Ectodermal cell (in vitro differentiated cells): Measurements from ENCODE around the gene LYL1.

Experiments
- H3K27ac ChIP-seq: 2 replicates; pipeline ENCODE4 v1.7.0; 2013; ENCODE audit warnings: mild to moderate bottlenecking, low read depth, low read length; ENCODE audit not compliant: insufficient read depth, poor library complexity, severe bottlenecking
- H3K27me3 ChIP-seq: 2 replicates; pipeline ENCODE4 v1.7.0; 2013; ENCODE audit warnings: mild to moderate bottlenecking, low read length; ENCODE audit not compliant: insufficient read depth, control insufficient read depth, poor library complexity, severe bottlenecking
- H3K36me3 ChIP-seq: one replicate; pipeline ENCODE4 v1.7.0; 2013; ENCODE audit warnings: low read length; ENCODE audit not compliant: control insufficient read depth, insufficient read depth
- H3K4me1 ChIP-seq: one replicate; pipeline ENCODE4 v1.7.0; 2013; ENCODE audit warnings: low read length; ENCODE audit not compliant: control insufficient read depth, insufficient read depth
- H3K4me3 ChIP-seq: 2 replicates; pipeline ENCODE4 v1.7.0; 2013; ENCODE audit warnings: low read depth, low read length, control low read depth; ENCODE audit not compliant: insufficient read depth
- H3K9me3 ChIP-seq: 2 replicates; pipeline ENCODE4 v1.7.0; 2013; ENCODE audit warnings: mild to moderate bottlenecking, low read length, moderate library complexity; ENCODE audit not compliant: control insufficient read depth
- WGBS, 2 experiments: methylation state at CpG; one replicate each; pipeline ENCODE4 v1.1.7; 2013; ENCODE audit warnings: missing lambda C conversion rate in 2 of 2; 5-methylcytosine and 5-hydroxymethylcytosine counted together

LYL1 gene

DNA sequence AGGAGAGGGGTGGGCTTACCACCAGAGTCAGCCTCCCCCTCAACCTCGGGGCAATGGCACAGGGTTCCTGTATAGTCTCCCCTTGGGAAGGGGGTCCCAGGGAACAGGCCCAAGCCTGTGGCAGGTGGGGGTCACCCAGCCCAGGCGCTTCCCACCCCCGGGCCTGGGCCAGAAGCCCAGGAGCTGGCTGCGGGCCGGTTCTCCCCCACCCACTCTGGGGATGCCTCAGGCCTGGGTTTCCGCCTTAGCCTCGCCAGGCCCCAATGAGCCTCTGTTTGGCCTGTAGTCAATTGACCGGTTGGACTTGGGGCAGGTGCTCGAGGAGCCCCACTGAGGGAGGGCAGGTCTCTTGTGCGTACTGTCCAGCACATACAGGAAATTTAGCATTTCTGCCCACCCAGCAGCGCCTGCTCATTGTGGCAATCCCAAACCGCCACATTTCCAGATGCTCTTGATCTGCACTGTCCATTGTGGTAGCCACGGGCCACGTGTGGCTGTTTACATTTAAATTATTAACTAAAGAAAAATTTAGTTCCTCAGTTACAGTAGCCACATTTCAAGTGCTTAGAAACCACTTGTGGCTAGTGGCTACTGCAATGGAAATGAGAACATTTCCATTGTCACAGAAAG lies 9.9 kb downstream of the LYL1 start:
- peaks cover 79% of the 10 kb centered on the region for H3K27me3 ChIP-seq
- 93% methylated on average over 14 of the region's 14 CpGs for WGBS, 2 experiments
- H3K9me3 ChIP-seq, result no peaks in the 10 kb centered on the region
- H3K4me3 ChIP-seq, result no peak overlapping the region
- no peak overlapping the region for H3K27ac ChIP-seq
- no peaks in the 10 kb centered on the region for H3K36me3 ChIP-seq
- H3K4me1 ChIP-seq, result peaks cover 32% of the 10 kb centered on the region

DNA sequence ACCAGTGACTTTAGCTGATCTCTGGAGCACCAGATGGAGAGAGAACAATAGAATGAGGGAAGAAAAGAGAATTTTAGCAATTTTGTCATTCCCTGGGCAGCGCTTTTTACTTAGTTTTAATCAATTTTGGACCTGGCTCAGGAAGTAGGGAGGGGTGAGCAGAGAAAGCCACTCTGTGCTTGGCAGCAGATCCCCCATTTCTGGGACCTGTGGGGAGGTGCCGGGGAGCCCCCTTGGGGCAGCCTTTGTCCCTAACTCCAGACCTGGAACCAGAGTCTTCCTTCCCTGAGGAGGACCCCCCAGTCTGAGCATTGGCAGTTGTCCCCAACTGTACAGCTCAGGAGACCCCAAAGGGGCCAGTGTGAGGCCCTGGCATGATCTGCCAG lies 10.5 kb downstream of the LYL1 start:
- 79 to 88% methylated on average over 2 of the region's 2 CpGs for WGBS, 2 experiments

DNA sequence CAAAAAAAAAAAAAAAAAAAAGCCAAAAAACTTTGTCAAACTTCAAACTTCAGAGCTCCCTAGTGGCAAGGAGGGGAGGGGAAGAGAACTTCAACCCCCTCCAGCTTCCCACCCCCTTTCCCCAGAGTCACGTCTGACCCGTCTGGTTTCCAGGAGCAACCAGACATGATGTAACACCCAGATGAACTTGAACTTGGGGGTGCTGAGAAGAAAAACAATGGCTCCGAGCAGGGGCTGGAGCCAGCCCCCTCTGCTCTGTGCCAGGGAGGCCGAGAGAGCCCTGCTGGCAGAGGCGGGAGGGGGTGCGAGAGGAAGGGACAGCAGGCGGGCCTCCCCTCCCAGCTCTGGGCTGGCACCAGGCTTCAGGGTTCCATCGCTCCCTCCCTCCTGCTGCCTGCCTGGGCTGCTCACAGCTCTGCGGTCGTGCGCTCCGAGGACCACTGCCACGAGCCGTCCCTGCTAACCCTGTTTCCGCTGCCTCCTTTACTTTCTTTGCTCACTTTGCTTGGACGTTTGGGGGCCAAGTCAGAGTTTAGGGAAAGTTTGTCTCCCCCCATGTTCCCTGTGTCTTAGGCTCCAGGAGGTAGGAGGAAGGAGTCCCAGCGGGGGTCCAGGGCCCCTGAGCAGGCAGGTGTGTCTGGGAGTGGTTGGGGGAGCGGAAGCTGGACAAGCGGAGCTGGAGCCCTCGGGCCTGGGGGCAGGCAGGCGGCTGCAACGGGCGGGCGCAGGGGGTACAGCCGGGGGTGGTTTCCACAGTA lies 11.1 kb downstream of the LYL1 start:
- Histone ChIP-seq H3K9me3 (no peaks in the 10 kb centered on the region), H3K27ac (no peak overlapping the region), H3K4me3 (no peak overlapping the region), H3K36me3 (no peaks in the 10 kb centered on the region), H3K4me1 (peaks cover 32% of the 10 kb centered on the region), H3K27me3 (peaks cover 71% of the 10 kb centered on the region)
- 26 to 29% methylated on average over 25 of the region's 25 CpGs for WGBS, 2 experiments

More for the DNA sequence above, 10.5 kb downstream of the LYL1 start:
- peaks cover 32% of the 10 kb centered on the region for H3K4me1 ChIP-seq
- no peak overlapping the region for H3K27ac ChIP-seq
- no peaks in the 10 kb centered on the region for H3K9me3 ChIP-seq
- H3K36me3 ChIP-seq, result no peaks in the 10 kb centered on the region
- no peak overlapping the region for H3K4me3 ChIP-seq
- H3K27me3 ChIP-seq, result peaks cover 73% of the 10 kb centered on the region

DNA sequence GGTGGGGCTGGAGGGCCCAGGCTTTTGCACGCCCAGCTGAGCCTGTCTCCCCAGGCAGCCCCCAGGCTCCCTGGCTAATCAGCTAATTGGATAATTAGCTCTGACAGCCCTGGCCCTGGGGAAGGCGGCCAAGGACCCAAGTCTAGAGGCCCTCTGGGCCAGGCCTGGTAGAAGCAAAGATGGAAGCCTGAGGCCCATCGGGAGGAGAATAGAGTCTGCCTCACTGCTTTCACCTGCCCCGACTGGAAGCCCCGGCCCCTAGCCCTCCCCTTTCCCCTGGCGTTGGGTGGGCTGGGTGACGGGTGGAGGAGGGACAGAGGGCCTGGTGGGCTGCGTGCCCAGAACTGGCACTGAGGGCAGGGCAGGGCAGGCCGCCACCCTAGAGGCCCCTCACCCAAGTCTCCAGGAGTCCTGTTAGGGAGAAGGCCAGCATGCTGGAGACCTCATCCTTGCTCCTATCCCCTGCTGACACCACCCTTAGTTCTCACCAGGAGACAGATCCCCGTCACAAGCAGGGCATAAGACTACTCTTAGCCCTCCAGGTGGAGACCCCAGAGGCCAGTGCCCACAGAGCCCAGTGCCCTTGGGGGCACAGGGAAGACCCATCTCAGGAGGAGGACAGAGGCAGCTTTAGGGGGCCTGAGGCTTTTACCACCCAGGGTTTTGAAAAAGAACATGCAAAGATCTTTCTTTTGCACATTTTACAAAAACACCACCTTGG lies 12.0 kb downstream of the LYL1 start:
- H3K36me3 ChIP-seq, result no peaks in the 10 kb centered on the region
- no peaks in the 10 kb centered on the region for H3K9me3 ChIP-seq
- peaks cover 36% of the 10 kb centered on the region for H3K4me1 ChIP-seq
- peaks cover 62% of the 10 kb centered on the region for H3K27me3 ChIP-seq
- WGBS, 2 experiments, result 86 to 88% methylated on average over 10 of the region's 10 CpGs
- H3K4me3 ChIP-seq, result no peak overlapping the region
- no peak overlapping the region for H3K27ac ChIP-seq

DNA sequence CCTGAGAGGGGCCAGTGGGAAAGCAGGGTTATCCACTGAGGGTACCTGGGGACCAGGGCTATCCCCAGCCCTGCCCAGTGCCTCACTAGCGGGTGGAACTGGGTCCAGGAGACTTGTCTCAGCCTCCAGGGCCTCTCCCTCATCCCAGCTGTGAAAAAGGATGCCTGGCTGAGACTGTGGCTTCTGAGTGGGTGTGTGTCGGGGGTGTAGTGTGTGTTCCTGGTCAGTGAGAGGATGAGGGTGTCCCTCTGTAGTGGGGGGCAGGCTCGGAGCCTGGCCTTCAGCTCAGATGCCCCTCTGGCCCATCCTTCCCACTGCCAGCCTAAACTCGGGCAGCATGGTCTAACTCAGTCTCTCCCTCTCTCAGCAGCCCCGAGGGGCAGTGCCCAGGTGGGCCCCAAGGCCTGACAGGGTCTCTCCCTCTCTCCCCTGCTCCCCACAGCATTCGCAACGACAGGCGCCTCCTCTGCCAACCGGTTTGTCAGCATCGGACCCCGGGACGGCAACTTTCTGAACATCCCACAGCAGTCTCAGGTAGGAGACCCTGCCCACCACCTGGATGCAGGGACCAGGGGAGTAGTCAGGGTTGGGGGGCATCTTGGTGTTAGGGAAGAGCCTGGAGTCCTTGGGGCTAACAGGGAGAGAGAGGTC lies 12.7 kb downstream of the LYL1 start:
- 90 to 92% methylated on average over 12 of the region's 12 CpGs for WGBS, 2 experiments
- H3K36me3 ChIP-seq, result no peaks in the 10 kb centered on the region
- no peak overlapping the region for H3K27ac ChIP-seq
- peaks cover 55% of the 10 kb centered on the region for H3K27me3 ChIP-seq
- H3K4me3 ChIP-seq, result no peak overlapping the region
- H3K9me3 ChIP-seq, result no peaks in the 10 kb centered on the region
- peaks cover 30% of the 10 kb centered on the region for H3K4me1 ChIP-seq

DNA sequence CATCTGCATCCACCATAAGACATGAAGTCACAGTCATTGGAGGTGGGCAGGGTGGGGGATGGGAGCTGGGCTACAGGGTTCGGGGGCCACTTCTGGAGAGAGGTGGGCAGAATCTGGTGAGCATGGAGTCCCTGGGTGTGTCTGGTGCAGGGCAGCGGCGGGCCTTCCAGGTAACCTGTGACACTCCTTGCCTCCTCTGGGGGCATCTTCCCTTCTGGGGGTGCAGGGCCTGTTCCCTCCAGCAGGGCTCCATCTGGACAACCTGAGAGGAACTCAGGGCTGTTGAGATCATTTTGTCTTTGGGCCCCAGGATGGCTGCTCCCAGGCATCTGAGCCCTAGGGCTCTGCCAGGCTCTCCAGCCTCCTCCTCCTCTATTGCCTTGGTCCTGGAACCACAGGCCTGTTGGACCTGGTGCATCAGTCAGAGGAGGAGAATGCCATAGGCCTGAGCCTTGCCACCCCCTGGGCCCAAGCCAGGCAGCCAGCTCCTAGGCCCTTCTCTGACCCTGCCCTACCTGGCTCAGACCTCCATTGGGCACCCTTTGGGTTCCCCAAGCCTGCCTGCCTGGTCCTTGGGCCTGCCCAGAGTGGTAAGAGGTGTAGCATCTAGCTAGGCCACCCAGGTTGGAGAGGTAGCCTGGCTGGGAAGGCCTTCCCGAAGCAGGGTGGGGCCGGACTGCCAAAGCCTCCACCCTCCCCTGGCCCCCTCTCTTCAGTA lies 13.4 kb downstream of the LYL1 start:
- H3K4me1 ChIP-seq, result peaks cover 24% of the 10 kb centered on the region
- 78 to 84% methylated on average over 5 of the region's 5 CpGs for WGBS, 2 experiments
- no peaks in the 10 kb centered on the region for H3K9me3 ChIP-seq
- no peak overlapping the region for H3K4me3 ChIP-seq
- H3K36me3 ChIP-seq, result no peaks in the 10 kb centered on the region
- H3K27me3 ChIP-seq, result peaks cover 49% of the 10 kb centered on the region
- no peak overlapping the region for H3K27ac ChIP-seq

DNA sequence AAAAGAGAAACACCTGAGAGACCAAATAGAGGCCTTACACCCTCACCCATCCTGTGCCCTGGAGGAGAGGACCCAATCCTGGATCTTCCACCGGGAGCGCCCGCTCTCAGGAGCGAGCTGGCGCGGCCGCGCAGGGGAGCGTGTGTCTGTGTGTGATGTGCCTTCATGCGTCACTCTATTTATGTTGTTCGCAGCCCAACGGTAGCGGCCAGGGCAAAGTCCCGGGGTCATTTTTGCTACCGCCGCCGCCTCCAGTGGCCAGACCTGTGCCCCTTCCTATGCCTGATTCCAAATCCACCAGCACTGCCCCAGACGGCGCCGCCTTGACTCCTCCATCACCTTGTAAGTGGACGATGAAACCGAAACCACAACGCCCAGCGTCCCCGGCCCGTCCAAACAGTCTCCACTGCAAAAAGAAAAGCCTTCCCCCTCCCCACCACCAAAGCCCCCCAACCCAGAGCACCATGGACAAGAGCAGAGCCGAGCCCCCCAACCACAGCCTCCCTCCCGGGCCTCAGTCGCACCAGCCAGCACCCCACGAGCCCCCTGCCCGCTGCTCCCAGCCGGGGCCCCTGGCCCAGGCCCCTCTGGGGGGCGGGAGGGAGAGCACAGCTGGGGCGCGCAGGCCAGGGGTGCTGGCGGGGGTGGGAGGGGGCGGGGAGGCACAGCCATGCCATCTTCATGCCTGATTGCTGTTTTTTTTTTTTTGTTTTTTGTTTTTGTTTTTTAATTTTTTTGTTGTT lies 14.7 kb downstream of the LYL1 start:
- H3K4me1 ChIP-seq, result peaks cover 25% of the 10 kb centered on the region
- no peak overlapping the region for H3K27ac ChIP-seq
- WGBS, 2 experiments, result 92 to 95% methylated on average over 36 of the region's 37 CpGs
- no peaks in the 10 kb centered on the region for H3K9me3 ChIP-seq
- peaks cover 40% of the 10 kb centered on the region for H3K27me3 ChIP-seq
- H3K36me3 ChIP-seq, result no peaks in the 10 kb centered on the region
- H3K4me3 ChIP-seq, result no peak overlapping the region

DNA sequence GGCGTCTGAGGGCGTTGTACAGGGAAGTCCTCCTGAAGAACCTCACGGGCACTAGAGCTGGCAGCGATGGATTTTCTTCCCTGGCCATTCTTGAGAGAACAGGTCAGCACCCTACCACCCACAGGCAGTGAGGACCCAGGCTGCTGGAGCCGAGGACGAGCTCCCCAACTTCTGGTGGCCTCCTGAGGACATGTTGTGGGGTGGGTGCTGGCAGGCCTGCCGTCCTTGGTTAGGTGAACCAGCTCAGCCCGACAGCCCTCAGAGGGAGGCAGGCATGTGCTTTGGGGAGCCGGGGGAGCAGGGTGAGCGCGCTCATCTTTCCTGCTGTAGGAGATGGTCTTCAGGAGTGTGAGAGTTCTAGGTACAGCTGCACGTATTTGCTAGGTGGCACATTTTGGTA lies 15.4 kb downstream of the LYL1 start:
- no peaks in the 10 kb centered on the region for H3K9me3 ChIP-seq
- H3K4me3 ChIP-seq, result no peak overlapping the region
- no peaks in the 10 kb centered on the region for H3K36me3 ChIP-seq
- 93 to 95% methylated on average over 11 to 12 of the region's 12 CpGs for WGBS, 2 experiments
- peaks cover 30% of the 10 kb centered on the region for H3K4me1 ChIP-seq
- no peak overlapping the region for H3K27ac ChIP-seq
- peaks cover 34% of the 10 kb centered on the region for H3K27me3 ChIP-seq

DNA sequence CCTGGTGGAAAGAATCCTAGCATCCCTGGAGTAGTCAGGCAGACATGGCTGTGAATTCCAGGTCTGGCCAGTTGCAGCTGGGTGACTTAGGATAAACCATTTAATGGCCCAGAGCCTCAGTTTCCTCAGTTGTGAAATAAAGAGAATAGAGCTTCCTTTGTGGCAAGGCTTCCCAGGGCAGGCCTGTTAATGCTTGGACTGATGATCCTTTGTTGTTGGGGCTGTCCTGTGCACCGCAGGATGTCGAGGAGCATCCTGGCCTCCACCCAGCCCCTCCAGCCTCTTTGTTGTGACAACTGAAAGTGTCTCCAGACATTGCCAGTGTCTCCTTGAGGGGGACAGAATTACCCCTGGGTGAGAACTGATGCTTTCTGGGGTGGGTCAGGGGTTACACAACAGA lies 16.3 kb downstream of the LYL1 start:
- H3K27ac ChIP-seq, result no peak overlapping the region
- H3K4me1 ChIP-seq, result peaks cover 28% of the 10 kb centered on the region
- no peaks in the 10 kb centered on the region for H3K36me3 ChIP-seq
- H3K27me3 ChIP-seq, result peaks cover 24% of the 10 kb centered on the region
- H3K9me3 ChIP-seq, result no peaks in the 10 kb centered on the region
- no peak overlapping the region for H3K4me3 ChIP-seq
- WGBS, 2 experiments, result 74 to 76% methylated on average over 2 of the region's 2 CpGs
